Spleen (tissue), 7 donors: ENCODE results near the gene CEACAM18.

Source experiments
- CTCF ChIP-seq, 11 experiments: fragments of 200-600 bp in 7 of 11; fragments of 450-650 bp in 4 of 11; sonication (generic) in 4 of 11; IDR thresholded peaks in 8 of 11; conservative IDR thresholded peaks in 3 of 11; 1 replicate in 7 of 11; 2 replicates in 4 of 11; pipeline versions ENCODE4 v1.4.0 to v1.8.0; 2016 to 2021; ENCODE audit warnings: antibody characterized with exemption in 11 of 11, inconsistent platforms in 4 of 11, mild to moderate bottlenecking in 1 of 11
- POLR2A ChIP-seq, 3 donors: fragments of 450-650 bp; IDR thresholded peaks; one replicate each; pipeline ENCODE4 v1.5.1; 2017; ENCODE audit warnings: antibody characterized with exemption in 3 of 3, mild to moderate bottlenecking in 1 of 3
- donor health status: DM: no; HTN: no; CAD: no; lungs with moderate emphysema.
- donor health status: DM: no; HTN: no; CAD: no.
- donor health status: DM: no; HTN: no; CAD: no.

GRCh38 chr19:51471527-51471926, 6.8 kb upstream of the CEACAM18 start:
- TF ChIP-seq POLR2A (IDR thresholded peaks at IDR 0.05): no peak
- TF ChIP-seq CTCF (IDR thresholded peaks at IDR 0.05 in 8 of 11, conservative IDR thresholded peaks at IDR 0.05 in 3 of 11): no peak
